Hepatocyte (in vitro differentiated cells): ENCODE results near the gene SLC22A23. TPM values are rescaled to one million over a fixed set of nuclear protein-coding genes. Genes with fewer than 3 reads are reported as not detected.

Source experiments
- DNase-seq: peaks from one replicate; pipeline ENCODE4 v3.0.0-alpha.2; 2016; ENCODE audit warnings: low spot score
- H2AFZ ChIP-seq: fragments of 200-600 bp; sonication (generic); 2 replicates; pipeline ENCODE4 v1.6.0; 2016; ENCODE audit warnings: antibody characterized with exemption, mild to moderate bottlenecking
- H3K27ac ChIP-seq: fragments of 200-600 bp; sonication (generic); 2 replicates; pipeline ENCODE4 v1.5.1; 2016; ENCODE audit warnings: mild to moderate bottlenecking
- H3K27me3 ChIP-seq: fragments of 200-600 bp; sonication (generic); 2 replicates; pipeline ENCODE4 v1.6.1; 2016
- H3K36me3 ChIP-seq: fragments of 200-600 bp; sonication (generic); replicated peaks from 2 replicates; pipeline ENCODE4 v1.5.1; 2016; ENCODE audit warnings: low read depth; ENCODE audit not compliant: insufficient read depth
- H3K4me1 ChIP-seq: fragments of 200-600 bp; sonication (generic); 2 replicates; pipeline ENCODE4 v1.5.1; 2016; ENCODE audit warnings: mild to moderate bottlenecking, moderate library complexity; ENCODE audit not compliant: insufficient read depth
- H3K4me2 ChIP-seq: fragments of 200-600 bp; sonication (generic); 2 replicates; pipeline ENCODE4 v1.6.0; 2016
- H3K4me3 ChIP-seq: fragments of 200-600 bp; sonication (generic); 2 replicates; pipeline ENCODE4 v1.5.1; 2016; ENCODE audit warnings: mild to moderate bottlenecking
- H3K79me2 ChIP-seq: fragments of 200-600 bp; sonication (generic); 2 replicates; pipeline ENCODE4 v1.6.0; 2017; ENCODE audit warnings: mild to moderate bottlenecking
- H3K9me2 ChIP-seq: fragments of 200-600 bp; sonication (generic); replicated peaks from 2 replicates; pipeline ENCODE4 v1.6.0; 2017; ENCODE audit warnings: mild to moderate bottlenecking; ENCODE audit not compliant: insufficient read depth
- H3K9me3 ChIP-seq: fragments of 200-600 bp; sonication (generic); 2 replicates; pipeline ENCODE4 v1.5.1; 2016; ENCODE audit warnings: low read depth, mild to moderate bottlenecking
- H4K20me1 ChIP-seq: fragments of 200-600 bp; sonication (generic); 2 replicates; pipeline ENCODE4 v1.6.0; 2016; ENCODE audit warnings: mild to moderate bottlenecking; ENCODE audit not compliant: insufficient read depth, poor library complexity, severe bottlenecking
- EZH2 ChIP-seq: fragments of 200-600 bp; sonication (generic); IDR thresholded peaks from 2 replicates; pipeline ENCODE4 v1.6.1; 2016; ENCODE audit warnings: antibody characterized with exemption, mild to moderate bottlenecking, borderline replicate concordance
- EZH2phosphoT487 ChIP-seq: fragments of 200-600 bp; sonication (generic); IDR thresholded peaks from one replicate; pipeline ENCODE4 v1.6.1; 2018; ENCODE audit warnings: antibody characterized with exemption, mild to moderate bottlenecking, low read depth, moderate library complexity; ENCODE audit not compliant: unreplicated experiment, severe bottlenecking
- WGBS: methylation state at CpG from one replicate; pipeline ENCODE4 v1.1.6; 2016; ENCODE audit warnings: low lambda C conversion rate; ENCODE audit errors: missing lambda C conversion rate; 5-methylcytosine and 5-hydroxymethylcytosine counted together
- polyA plus RNA-seq: library from polyadenylated mRNA; unstranded; fragments of >200 nt; fragmentation: Nextera tagmentation; extraction: Ambion mirVana; gene quantifications from 2 replicates; pipeline ENCODE4 v1.2.1, GENCODE V29; 2016
- total RNA-seq: library from RNA; depleted of rRNA; stranded (reverse); fragments of >200 nt; gene quantifications from 2 replicates; pipeline ENCODE4 v1.2.3, GENCODE V29; 2014
- TF ChIP-seq, protein P1 (sequence below): fragments of 200-600 bp; sonication (generic); IDR thresholded peaks from 2 replicates; pipeline ENCODE4 v1.5.1; 2016; ENCODE audit warnings: antibody characterized with exemption, mild to moderate bottlenecking; ENCODE audit not compliant: poor library complexity

Gene SLC22A23
- total and polyA plus RNA-seq, 2 experiments from 2014 or later, result 14.3 to 14.8 TPM

- H4K20me1 ChIP-seq, result peaks cover 3% of the 10 kb centered on the region
- peak overlapping the region; percentile 66 for H3K4me3 ChIP-seq
- peaks cover 14% of the 10 kb centered on the region for H3K4me1 ChIP-seq
- DNase-seq, result peak; percentile 56
- H3K79me2 ChIP-seq, result peaks cover 7% of the 10 kb centered on the region
- TF ChIP-seq EZH2phosphoT487 (no peak), EZH2 (peak; percentile 62)
- TF ChIP-seq, protein P1, sequence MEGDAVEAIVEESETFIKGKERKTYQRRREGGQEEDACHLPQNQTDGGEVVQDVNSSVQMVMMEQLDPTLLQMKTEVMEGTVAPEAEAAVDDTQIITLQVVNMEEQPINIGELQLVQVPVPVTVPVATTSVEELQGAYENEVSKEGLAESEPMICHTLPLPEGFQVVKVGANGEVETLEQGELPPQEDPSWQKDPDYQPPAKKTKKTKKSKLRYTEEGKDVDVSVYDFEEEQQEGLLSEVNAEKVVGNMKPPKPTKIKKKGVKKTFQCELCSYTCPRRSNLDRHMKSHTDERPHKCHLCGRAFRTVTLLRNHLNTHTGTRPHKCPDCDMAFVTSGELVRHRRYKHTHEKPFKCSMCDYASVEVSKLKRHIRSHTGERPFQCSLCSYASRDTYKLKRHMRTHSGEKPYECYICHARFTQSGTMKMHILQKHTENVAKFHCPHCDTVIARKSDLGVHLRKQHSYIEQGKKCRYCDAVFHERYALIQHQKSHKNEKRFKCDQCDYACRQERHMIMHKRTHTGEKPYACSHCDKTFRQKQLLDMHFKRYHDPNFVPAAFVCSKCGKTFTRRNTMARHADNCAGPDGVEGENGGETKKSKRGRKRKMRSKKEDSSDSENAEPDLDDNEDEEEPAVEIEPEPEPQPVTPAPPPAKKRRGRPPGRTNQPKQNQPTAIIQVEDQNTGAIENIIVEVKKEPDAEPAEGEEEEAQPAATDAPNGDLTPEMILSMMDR, result no peak
- H3K9me3 ChIP-seq, result no peaks in the 10 kb centered on the region
- H3K4me2 ChIP-seq, result peak overlapping the region; percentile 81
- no peaks in the 10 kb centered on the region for H3K36me3 ChIP-seq
- WGBS, result 3% methylated on average over 29 of the region's 38 CpGs
- peak overlapping the region; percentile 29 for H2AFZ ChIP-seq
- peaks cover 48% of the 10 kb centered on the region for H3K27me3 ChIP-seq
- no peaks in the 10 kb centered on the region for H3K9me2 ChIP-seq
- H3K27ac ChIP-seq, result peak overlapping the region; percentile 52
Measured at GRCh38 chr6:3228046-3228671, 228.7 kb downstream of the SLC22A23 start.

- Histone ChIP-seq H3K4me2 (peak within 1 kb of the TSS; percentile 81), H3K9me2 (no peaks in the 10 kb centered on the region), H3K79me2 (peaks cover 7% of the 10 kb centered on the region), H3K27ac (peak within 1 kb of the TSS; percentile 62), H2AFZ (peak within 1 kb of the TSS; percentile 29), H3K4me3 (peak within 1 kb of the TSS; percentile 66), H3K4me1 (peaks cover 14% of the 10 kb centered on the region), H4K20me1 (peaks cover 3% of the 10 kb centered on the region), H3K36me3 (no peaks in the 10 kb centered on the region), H3K27me3 (peaks cover 41% of the 10 kb centered on the region), H3K9me3 (no peaks in the 10 kb centered on the region)
- TF ChIP-seq EZH2, result no peak
- no peak for TF ChIP-seq EZH2phosphoT487
- TF ChIP-seq, protein P1, result no peak
- 2% methylated on average over 45 of the region's 66 CpGs for WGBS
- DNase-seq, result peak; percentile 90
Measured at GRCh38 chr6:3227363-3228045, 229.3 kb downstream of the SLC22A23 start, which contains the start of gene TUBB2B. Gene TUBB2B (minus strand): TSS chr6:3227653. CDS start chr6:3227543, 110 bp downstream.

DNA sequence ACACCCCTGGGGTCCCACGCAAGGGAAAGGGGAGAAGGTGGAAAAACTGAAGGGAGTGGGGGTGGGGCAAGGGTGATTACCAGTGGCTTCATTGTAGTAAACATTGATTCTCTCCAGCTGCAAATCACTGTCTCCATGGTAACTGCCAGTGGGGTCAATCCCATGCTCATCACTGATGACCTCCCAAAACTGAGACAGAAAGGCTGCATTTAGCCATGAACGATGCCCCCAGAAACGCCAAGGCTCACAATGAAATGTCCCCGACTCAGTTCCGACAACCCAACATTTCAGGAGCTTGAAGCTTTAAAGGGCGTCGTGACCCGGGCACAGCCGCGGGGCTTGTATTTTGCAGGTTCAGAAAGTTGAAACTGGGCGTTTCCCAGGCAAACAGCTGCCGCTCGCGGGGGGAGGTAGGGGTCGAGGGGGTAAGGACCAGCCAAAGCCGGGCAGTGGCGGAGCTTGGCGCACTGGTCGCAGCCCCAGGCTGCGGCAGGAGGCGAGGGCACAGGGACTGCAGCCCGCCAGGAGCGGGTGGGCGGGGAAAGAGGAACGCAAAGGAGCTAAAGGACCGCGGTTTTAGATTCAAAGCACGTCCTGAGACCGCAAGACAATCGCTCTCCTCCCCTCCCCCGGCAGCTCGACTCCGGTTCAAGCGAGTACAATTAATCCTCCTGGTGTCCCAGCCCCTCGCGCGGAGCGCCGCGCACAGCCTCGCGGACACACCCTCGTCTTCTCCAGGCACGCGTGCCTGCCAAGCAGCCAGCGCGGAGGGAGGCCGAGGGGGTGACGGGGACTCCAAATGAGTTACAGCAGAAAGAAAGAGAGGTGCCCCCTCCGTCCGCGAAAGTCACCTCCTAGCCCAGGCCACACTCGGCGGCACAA is 230.1 kb downstream of the SLC22A23 start:
- Histone ChIP-seq H3K79me2 (peaks cover 7% of the 10 kb centered on the region), H3K9me3 (no peaks in the 10 kb centered on the region), H3K27ac (peak overlapping the region; percentile 62), H2AFZ (peak overlapping the region; percentile 29), H3K27me3 (peaks cover 39% of the 10 kb centered on the region), H3K36me3 (no peaks in the 10 kb centered on the region), H3K4me3 (peak overlapping the region; percentile 66), H3K4me2 (peak overlapping the region; percentile 81), H3K9me2 (no peaks in the 10 kb centered on the region), H4K20me1 (peaks cover 3% of the 10 kb centered on the region), H3K4me1 (peaks cover 14% of the 10 kb centered on the region)
- no peak for TF ChIP-seq EZH2
- no peak for TF ChIP-seq EZH2phosphoT487
- TF ChIP-seq, protein P1, result no peak
- DNase-seq, result peak; percentile 73
- WGBS, result 2% methylated on average over 49 of the region's 54 CpGs
